ENCODE data around the gene LEMD3. TPM values are rescaled to one million over a fixed set of nuclear protein-coding genes. Genes with fewer than 3 reads are reported as not detected.

LEMD3 gene
- total and polyA plus RNA-seq, 2 experiments from 2014 or later: 15.4 to 56.7 TPM

- H3K36me3 Mint-ChIP-seq (ENCODE audit: low read depth): peaks cover 20% of the 10 kb centered on the region
- Histone ChIP-seq H3K4me3 (no peak overlapping the region), H3K9me2 (ENCODE audit: insufficient read depth) (no peaks in the 10 kb centered on the region), H4K20me1 (replicated peaks; ENCODE audit: insufficient read depth) (0 out of 2 replicates have a peak, but pooled peaks cover 2% of the 10 kb centered on the region), H3K79me2 (replicated peaks; ENCODE audit: insufficient read depth) (0 out of 2 replicates have a peak, but pooled peaks cover 7% of the 10 kb centered on the region), H3F3A (replicated peaks; ENCODE audit: low read depth) (no peaks in the 10 kb centered on the region), H3K4me1 (ENCODE audit: insufficient read depth) (no peaks in the 10 kb centered on the region), H2AFZ (no peak overlapping the region), H3K36me3 (ENCODE audit: insufficient read depth) (peaks cover 19% of the 10 kb centered on the region; the same call in 1 of the 2 replicates), H3K27ac (ENCODE audit: low read depth) (no peak overlapping the region), H3K4me2 (no peak overlapping the region), H3K27me3 (ENCODE audit: insufficient read depth) (no peaks in the 10 kb centered on the region)
- no peak overlapping the region for H3K4me3 Mint-ChIP-seq
- no peaks in the 10 kb centered on the region for H3K27me3 Mint-ChIP-seq (ENCODE audit: insufficient read depth, low read depth, poor library complexity)
- ATAC-seq (no peak), DNase-seq (ENCODE audit: low spot score) (no peak)
- H3K9me3 Mint-ChIP-seq: no peaks in the 10 kb centered on the region
- TF ChIP-seq ETS1 (IDR thresholded peaks at IDR 0.05): no peak
- H3K4me1 Mint-ChIP-seq: peaks cover under 1% of the 10 kb centered on the region; the same call in 2 of the 3 replicates
- no peak overlapping the region for H3K27ac Mint-ChIP-seq
Measured at GRCh38 chr12:65238609-65239008, 69.2 kb downstream of the LEMD3 start.

- no peak overlapping the region for H2AFZ ChIP-seq
- Mint-ChIP-seq H3K4me3 (no peak overlapping the region), H3K9me3 (no peaks in the 10 kb centered on the region), H3K36me3 (ENCODE audit: low read depth) (peaks cover 12% of the 10 kb centered on the region; the same call in 2 of the 3 replicates), H3K27me3 (ENCODE audit: insufficient read depth, low read depth, poor library complexity) (no peaks in the 10 kb centered on the region), H3K27ac (no peak overlapping the region), H3K4me1 (peaks cover 2% of the 10 kb centered on the region; the same call in 2 of the 3 replicates)
- no peaks in the 10 kb centered on the region for H3F3A ChIP-seq (replicated peaks; ENCODE audit: low read depth)
- no peak for TF ChIP-seq EZH2 (IDR thresholded peaks at IDR 0.05; ENCODE audit: low read depth, unreplicated experiment)
- TF ChIP-seq STAT1 (IDR thresholded peaks at IDR 0.05; ENCODE audit: unreplicated experiment): no peak
- TF ChIP-seq CREB1 (CRISPR knock-in tag; IDR thresholded peaks at IDR 0.05; ENCODE audit: low read depth): no peak
- TF ChIP-seq NANOG (IDR thresholded peaks at IDR 0.05; ENCODE audit: borderline replicate concordance): no peak
- no peak for TF ChIP-seq POLR2AphosphoS5 (IDR thresholded peaks at IDR 0.05; ENCODE audit: low read depth)
- TF ChIP-seq JUNB (IDR thresholded peaks at IDR 0.05; ENCODE audit: unreplicated experiment): no peak
- TF ChIP-seq ZNF114 (CRISPR knock-in tag; IDR thresholded peaks at IDR 0.05): no peak
- TF ChIP-seq EZH2phosphoT487 (IDR thresholded peaks at IDR 0.05; ENCODE audit: unreplicated experiment): no peak
- TF ChIP-seq CTCF (conservative IDR thresholded peaks at IDR 0.05; ENCODE audit: low read depth in 2 of 2): no peak
- H3K4me2 ChIP-seq: no peak overlapping the region
- DNase-seq (ENCODE audit: low spot score) (no peak), ATAC-seq (no peak)
- H3K36me3 ChIP-seq (ENCODE audit: insufficient read depth): peaks cover 3% of the 10 kb centered on the region; the same call in 1 of the 2 replicates
- H3K27me3 ChIP-seq (ENCODE audit: insufficient read depth): no peaks in the 10 kb centered on the region
- no peak overlapping the region for H3K27ac ChIP-seq (ENCODE audit: low read depth)
- H4K20me1 ChIP-seq (replicated peaks; ENCODE audit: insufficient read depth): no peaks in the 10 kb centered on the region
- H3K4me3 ChIP-seq: no peak overlapping the region
- H3K4me1 ChIP-seq (ENCODE audit: insufficient read depth): no peaks in the 10 kb centered on the region
- H3K79me2 ChIP-seq (replicated peaks; ENCODE audit: insufficient read depth): no peaks in the 10 kb centered on the region
- H3K9me2 ChIP-seq (ENCODE audit: insufficient read depth): no peaks in the 10 kb centered on the region
Measured at GRCh38 chr12:65248656-65249633, 79.6 kb downstream of the LEMD3 start.
